Cardiac fibroblast (primary cell): ENCODE data around the gene NLRP14.

Source experiments
- DNase-seq, 2 donors: peaks; one replicate each; pipeline versions ENCODE4 v3.0.0 to v3.0.0-alpha.2; 2010; ENCODE audit warnings: low read depth in 2 of 2
- H3K4me3 ChIP-seq, 2 donors: replicated peaks in 1 of 2; 1 replicate in 1 of 2; 2 replicates in 1 of 2; pipeline ENCODE4 v1.5.1; 2011; ENCODE audit warnings: low read depth in 2 of 2, low read length in 2 of 2, mild to moderate bottlenecking in 2 of 2, moderate library complexity in 1 of 2
- TF ChIP-seq, protein P1 (sequence below): IDR thresholded peaks from one replicate; pipeline ENCODE4 v1.5.1; 2011; ENCODE audit warnings: low read depth, mild to moderate bottlenecking, low read length, inconsistent platforms

The NLRP14 gene

GRCh38 chr11:7079545-7080135 lies 59.4 kb downstream of the NLRP14 start:
- no peak overlapping the region for H3K4me3 ChIP-seq
- TF ChIP-seq, protein P1, sequence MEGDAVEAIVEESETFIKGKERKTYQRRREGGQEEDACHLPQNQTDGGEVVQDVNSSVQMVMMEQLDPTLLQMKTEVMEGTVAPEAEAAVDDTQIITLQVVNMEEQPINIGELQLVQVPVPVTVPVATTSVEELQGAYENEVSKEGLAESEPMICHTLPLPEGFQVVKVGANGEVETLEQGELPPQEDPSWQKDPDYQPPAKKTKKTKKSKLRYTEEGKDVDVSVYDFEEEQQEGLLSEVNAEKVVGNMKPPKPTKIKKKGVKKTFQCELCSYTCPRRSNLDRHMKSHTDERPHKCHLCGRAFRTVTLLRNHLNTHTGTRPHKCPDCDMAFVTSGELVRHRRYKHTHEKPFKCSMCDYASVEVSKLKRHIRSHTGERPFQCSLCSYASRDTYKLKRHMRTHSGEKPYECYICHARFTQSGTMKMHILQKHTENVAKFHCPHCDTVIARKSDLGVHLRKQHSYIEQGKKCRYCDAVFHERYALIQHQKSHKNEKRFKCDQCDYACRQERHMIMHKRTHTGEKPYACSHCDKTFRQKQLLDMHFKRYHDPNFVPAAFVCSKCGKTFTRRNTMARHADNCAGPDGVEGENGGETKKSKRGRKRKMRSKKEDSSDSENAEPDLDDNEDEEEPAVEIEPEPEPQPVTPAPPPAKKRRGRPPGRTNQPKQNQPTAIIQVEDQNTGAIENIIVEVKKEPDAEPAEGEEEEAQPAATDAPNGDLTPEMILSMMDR: no peak
- DNase-seq: no peak

GRCh38 chr11:7080900-7081299 lies 60.6 kb downstream of the NLRP14 start:
- DNase-seq: no peak
- no peak overlapping the region for H3K4me3 ChIP-seq
- TF ChIP-seq, protein P1: no peak

- TF ChIP-seq, protein P1: no peak
- H3K4me3 ChIP-seq: no peak overlapping the region
- DNase-seq: no peak
Measured at GRCh38 chr11:7081441-7081840, 61.2 kb downstream of the NLRP14 start.

GRCh38 chr11:7088921-7089320 lies 68.6 kb downstream of the NLRP14 start, which contains the start of gene RBMXL2:
Gene RBMXL2 (plus strand): TSS chr11:7088998. CDS start chr11:7089121, 123 bp downstream.
- TF ChIP-seq, protein P1: no peak
- H3K4me3 ChIP-seq: no peak within 1 kb of the TSS
- DNase-seq: no peak

DNA sequence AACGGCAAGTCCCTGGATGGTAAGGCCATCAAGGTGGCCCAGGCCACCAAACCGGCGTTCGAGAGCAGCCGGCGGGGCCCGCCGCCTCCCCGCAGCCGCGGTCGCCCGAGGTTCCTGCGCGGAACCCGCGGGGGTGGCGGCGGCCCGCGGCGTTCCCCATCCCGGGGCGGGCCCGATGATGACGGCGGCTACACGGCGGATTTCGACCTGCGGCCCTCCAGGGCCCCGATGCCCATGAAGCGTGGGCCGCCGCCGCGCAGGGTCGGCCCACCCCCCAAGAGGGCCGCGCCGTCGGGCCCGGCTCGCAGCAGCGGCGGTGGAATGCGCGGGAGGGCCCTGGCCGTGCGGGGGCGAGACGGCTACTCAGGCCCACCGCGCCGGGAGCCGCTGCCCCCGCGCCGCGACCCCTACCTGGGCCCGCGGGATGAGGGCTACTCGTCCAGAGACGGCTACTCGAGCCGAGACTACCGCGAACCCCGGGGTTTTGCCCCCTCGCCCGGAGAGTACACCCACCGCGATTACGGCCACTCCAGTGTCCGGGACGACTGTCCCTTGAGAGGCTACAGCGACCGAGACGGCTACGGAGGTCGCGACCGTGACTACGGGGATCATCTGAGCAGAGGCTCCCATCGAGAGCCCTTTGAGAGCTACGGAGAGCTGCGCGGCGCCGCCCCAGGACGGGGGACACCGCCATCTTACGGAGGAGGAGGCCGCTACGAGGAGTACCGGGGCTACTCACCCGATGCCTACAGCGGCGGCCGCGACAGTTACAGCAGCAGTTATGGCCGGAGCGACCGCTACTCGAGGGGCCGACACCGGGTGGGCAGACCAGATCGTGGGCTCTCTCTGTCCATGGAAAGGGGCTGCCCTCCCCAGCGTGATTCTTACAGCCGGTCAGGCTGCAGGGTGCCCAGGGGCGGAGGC lies 69.3 kb downstream of the NLRP14 start:
- TF ChIP-seq, protein P1: no peak
- no peak overlapping the region for H3K4me3 ChIP-seq
- no peak for DNase-seq

GRCh38 chr11:7098235-7098832 lies 78.1 kb downstream of the NLRP14 start:
- peak; percentile 64 to 72 for DNase-seq
- H3K4me3 ChIP-seq: no peak overlapping the region
- TF ChIP-seq, protein P1: peak; percentile 58
